HEK293 (cell line): ENCODE results near the gene ATP2A3.

Source experiments
- BCL6B ChIP-seq: fragments of 450-650 bp; formaldehyde crosslinking; IDR thresholded peaks from 2 replicates; pipeline ENCODE4 v1.5.1; 2017; ENCODE audit warnings: missing biosample characterization, missing genetic modification characterization
- EGR2 ChIP-seq: fragments of 450-650 bp; formaldehyde crosslinking; IDR thresholded peaks from 2 replicates; pipeline ENCODE4 v1.5.1; 2016; ENCODE audit warnings: low read depth, missing biosample characterization, missing genetic modification characterization
- GLI2 ChIP-seq: fragments of 450-650 bp; formaldehyde crosslinking; IDR thresholded peaks from 2 replicates; pipeline ENCODE4; 2017; ENCODE audit warnings: missing biosample characterization, missing genetic modification characterization, low read depth, borderline replicate concordance
- GLIS1 ChIP-seq: fragments of 450-650 bp; formaldehyde crosslinking; IDR thresholded peaks from 2 replicates; pipeline ENCODE4 v1.5.1; 2016; ENCODE audit warnings: missing biosample characterization, missing genetic modification characterization
- GLIS2 ChIP-seq: fragments of 450-650 bp; formaldehyde crosslinking; IDR thresholded peaks from 2 replicates; pipeline ENCODE4 v1.5.1; 2016; ENCODE audit warnings: missing biosample characterization, missing genetic modification characterization
- KLF16 ChIP-seq: fragments of 450-650 bp; formaldehyde crosslinking; IDR thresholded peaks from 2 replicates; pipeline ENCODE4 v1.5.1; 2017; ENCODE audit warnings: missing biosample characterization, missing genetic modification characterization
- KLF7 ChIP-seq: fragments of 450-650 bp; formaldehyde crosslinking; IDR thresholded peaks from 2 replicates; pipeline ENCODE4 v1.5.1; 2016; ENCODE audit warnings: missing biosample characterization, missing genetic modification characterization, borderline replicate concordance
- KLF8 ChIP-seq: fragments of 450-650 bp; formaldehyde crosslinking; IDR thresholded peaks from 2 replicates; pipeline ENCODE4 v1.5.1; 2016; ENCODE audit warnings: missing biosample characterization, missing genetic modification characterization
- PATZ1 ChIP-seq: fragments of 450-650 bp; formaldehyde crosslinking; IDR thresholded peaks from 2 replicates; pipeline ENCODE4 v1.5.1; 2016; ENCODE audit warnings: missing biosample characterization, missing genetic modification characterization
- YY1 ChIP-seq: fragments of 450-650 bp; formaldehyde crosslinking; IDR thresholded peaks from 2 replicates; pipeline ENCODE4 v1.5.1; 2018; ENCODE audit warnings: missing biosample characterization, missing genetic modification characterization
- ZBTB11 ChIP-seq: fragments of 450-650 bp; formaldehyde crosslinking; conservative IDR thresholded peaks from 2 replicates; pipeline ENCODE4 v1.5.1; 2016; ENCODE audit warnings: low read depth, missing biosample characterization, missing genetic modification characterization
- ZBTB26 ChIP-seq: fragments of 450-650 bp; formaldehyde crosslinking; optimal IDR thresholded peaks from 2 replicates; pipeline ENCODE3; 2016; ENCODE audit warnings: missing biosample characterization, mild to moderate bottlenecking, missing genetic modification characterization
- ZBTB48 ChIP-seq: fragments of 450-650 bp; formaldehyde crosslinking; IDR thresholded peaks from 2 replicates; pipeline ENCODE4 v1.5.1; 2016; ENCODE audit warnings: missing biosample characterization, missing genetic modification characterization
- ZFHX2 ChIP-seq: fragments of 450-650 bp; formaldehyde crosslinking; conservative IDR thresholded peaks from 2 replicates; pipeline ENCODE4 v1.5.1; 2016; ENCODE audit warnings: missing biosample characterization, missing genetic modification characterization
- ZNF169 ChIP-seq: fragments of 450-650 bp; formaldehyde crosslinking; IDR thresholded peaks from 2 replicates; pipeline ENCODE4 v1.5.1; 2016; ENCODE audit warnings: missing biosample characterization, missing genetic modification characterization
- ZNF175 ChIP-seq: fragments of 450-650 bp; formaldehyde crosslinking; IDR thresholded peaks from 2 replicates; pipeline ENCODE4 v1.5.1; 2016; ENCODE audit warnings: missing biosample characterization, missing genetic modification characterization
- ZNF24 ChIP-seq: fragments of 450-650 bp; formaldehyde crosslinking; IDR thresholded peaks from 2 replicates; pipeline ENCODE4 v1.5.1; 2016; ENCODE audit warnings: missing biosample characterization, missing genetic modification characterization
- ZNF335 ChIP-seq: fragments of 450-650 bp; formaldehyde crosslinking; conservative IDR thresholded peaks from 2 replicates; pipeline ENCODE4 v1.5.1; 2016; ENCODE audit warnings: missing biosample characterization, missing genetic modification characterization
- ZNF37A ChIP-seq: fragments of 450-650 bp; IDR thresholded peaks from 2 replicates; pipeline ENCODE4 v1.5.1; 2018; ENCODE audit warnings: missing biosample characterization, missing genetic modification characterization
- ZNF398 ChIP-seq: fragments of 450-650 bp; formaldehyde crosslinking; IDR thresholded peaks from 2 replicates; pipeline ENCODE4 v1.5.1; 2017; ENCODE audit warnings: missing biosample characterization, missing genetic modification characterization
- ZNF423 ChIP-seq: fragments of 450-650 bp; formaldehyde crosslinking; IDR thresholded peaks from 2 replicates; pipeline ENCODE4 v1.5.1; 2016; ENCODE audit warnings: missing biosample characterization, missing genetic modification characterization
- ZNF626 ChIP-seq: fragments of 450-650 bp; sonication (Bioruptor Pico); formaldehyde crosslinking; IDR thresholded peaks from 2 replicates; pipeline ENCODE4 v1.5.1; 2018; ENCODE audit warnings: missing biosample characterization, missing genetic modification characterization, inconsistent platforms
- ZNF777 ChIP-seq: fragments of 450-650 bp; formaldehyde crosslinking; IDR thresholded peaks from 2 replicates; pipeline ENCODE4 v1.5.1; 2017; ENCODE audit warnings: missing biosample characterization, missing genetic modification characterization, borderline replicate concordance

ATP2A3 gene

GRCh38 chr17:3944485-3945388 is 19.5 kb downstream of the ATP2A3 start (continued):
- TF ChIP-seq ZNF398 (tag by site-specific recombination) (peak; percentile 87), EGR2 (0 out of 2 replicates have a peak, but pooled peaks have one; percentile 28), GLI2 (tag by site-specific recombination) (no peak), ZNF335 (tag by site-specific recombination) (peak; percentile 97), ZNF423 (tag by site-specific recombination) (0 out of 2 replicates have a peak, but pooled peaks have one; percentile 23), ZNF37A (tag by site-specific recombination) (no peak), ZFHX2 (tag by site-specific recombination) (peak; percentile 66), KLF16 (tag by site-specific recombination) (peak; percentile 32; the same call in 1 of the 2 replicates), PATZ1 (tag by site-specific recombination) (0 out of 2 replicates have a peak, but pooled peaks have one; percentile 43), ZBTB26 (peak; percentile 44), KLF7 (tag by site-specific recombination) (peak; percentile 75; the same call in 1 of the 2 replicates), GLIS1 (tag by site-specific recombination) (peak; percentile 40), ZBTB11 (tag by site-specific recombination) (0 out of 2 replicates have a peak, but pooled peaks have one; percentile 14), ZBTB48 (tag by site-specific recombination) (peak; percentile 87), ZNF24 (tag by site-specific recombination) (no peak), ZNF777 (tag by site-specific recombination) (peak; percentile 81), ZNF169 (no peak), ZNF626 (tag by site-specific recombination) (no peak), YY1 (no peak), KLF8 (tag by site-specific recombination) (peak; percentile 76), BCL6B (tag by site-specific recombination) (no peak), GLIS2 (tag by site-specific recombination) (peak; percentile 77), ZNF175 (tag by site-specific recombination) (no peak)
